OCI-LY7 (cell line): Measurements from ENCODE around the gene CNR2.

Experiments
- CTCF ChIP-seq: fragments of 200-600 bp; sonication (generic); conservative IDR thresholded peaks from 2 replicates; pipeline ENCODE4 v1.5.1; 2014; ENCODE audit warnings: mild to moderate bottlenecking, antibody characterized with exemption, low read length, moderate library complexity, mixed read lengths
- EZH2phosphoT487 ChIP-seq: fragments of 200-600 bp; sonication (generic); IDR thresholded peaks from 2 replicates; pipeline ENCODE4 v1.6.1; 2018; ENCODE audit warnings: low read depth, borderline replicate concordance, mild to moderate bottlenecking, mixed run types, antibody characterized with exemption, low read length, moderate library complexity, mixed read lengths

- TF ChIP-seq CTCF (no peak), EZH2phosphoT487 (no peak)
Measured at GRCh38 chr1:23953020-23953419, 39.9 kb upstream of the CNR2 start.
